ENCODE data around the gene MCEMP1. TPM values are rescaled to one million over a fixed set of nuclear protein-coding genes. Genes with fewer than 3 reads are reported as not detected.

The MCEMP1 gene
- polyA plus RNA-seq, 2 of the 4 experiments (the other 2 are of a cell fraction): 0.17 TPM; not detected in 1

- Histone ChIP-seq H3K4me2 (no peak overlapping the region), H3K4me3 (no peak overlapping the region), H3K27ac (no peak overlapping the region), H3K4me1 (no peaks in the 10 kb centered on the region), H3K9me3 (no peaks in the 10 kb centered on the region)
- 57% methylated on average over 5 of the region's 5 CpGs for WGBS (ENCODE audit: missing lambda C conversion rate)
- no peak for TF ChIP-seq RAD21 (conservative IDR thresholded peaks at IDR 0.05 in 1 of 2, IDR thresholded peaks at IDR 0.05 in 1 of 2)
- no peak for TF ChIP-seq MAFK (IDR thresholded peaks at IDR 0.05; ENCODE audit: partially characterized antibody)
- TF ChIP-seq CTCF (IDR thresholded peaks at IDR 0.05): no peak
- no peak for TF ChIP-seq CEBPB (IDR thresholded peaks at IDR 0.05)
- TF ChIP-seq ZC3H11A (IDR thresholded peaks at IDR 0.05): no peak
- TF ChIP-seq NFE2L2 (conservative IDR thresholded peaks at IDR 0.05; ENCODE audit: low read length): no peak
- no peak for TF ChIP-seq HOXB5 (CRISPR knock-in tag; IDR thresholded peaks at IDR 0.05)
- TF ChIP-seq ESRRA (IDR thresholded peaks at IDR 0.05; ENCODE audit: borderline replicate concordance, low read length): no peak
- TF ChIP-seq POLR2A (IDR thresholded peaks at IDR 0.05; ENCODE audit: low read length): no peak
- no peak for TF ChIP-seq RARB (CRISPR knock-in tag; IDR thresholded peaks at IDR 0.05)
- no peak for TF ChIP-seq FOSL2 (IDR thresholded peaks at IDR 0.05)
- TF ChIP-seq FOSL2 (CRISPR knock-in tag; IDR thresholded peaks at IDR 0.05): no peak
- TF ChIP-seq TP53 (CRISPR knock-in tag; IDR thresholded peaks at IDR 0.05): no peak
- TF ChIP-seq RNF2 (IDR thresholded peaks at IDR 0.05; ENCODE audit: borderline replicate concordance, low read depth): no peak
- no peak for TF ChIP-seq EHMT2 (IDR thresholded peaks at IDR 0.05; ENCODE audit: low read depth)
- no peak for TF ChIP-seq SMC3 (IDR thresholded peaks at IDR 0.05)
- no peak for TF ChIP-seq MYC (IDR thresholded peaks at IDR 0.05; ENCODE audit: borderline replicate concordance, low read length)
- no peak for TF ChIP-seq HDAC2 (IDR thresholded peaks at IDR 0.05)
- TF ChIP-seq E2F6 (IDR thresholded peaks at IDR 0.05; ENCODE audit: borderline replicate concordance, low read depth): no peak
- ChIA-PET CTCF (no interaction called here), POLR2A (no interaction called here)
- no peak for DNase-seq (ENCODE audit: low read depth in 1 of 2, low spot score in 1 of 2)
- no peak for FAIRE-seq
- ATAC-seq: no peak
Measured at GRCh38 chr19:7710616-7711015, 33.7 kb downstream of the MCEMP1 start.

GRCh38 chr19:7715671-7716070, 38.8 kb downstream of the MCEMP1 start:
- FAIRE-seq: no peak
- 20% methylated on average over 1 of the region's 1 CpG for WGBS (ENCODE audit: missing lambda C conversion rate)
- CTCF ChIA-PET: no interaction called here

GRCh38 chr19:7716762-7717161, 39.9 kb downstream of the MCEMP1 start:
- no peak for TF ChIP-seq RCOR1 (IDR thresholded peaks at IDR 0.05; ENCODE audit: low read depth, low read length)
- no peak for TF ChIP-seq TFCP2L1 (CRISPR knock-in tag; IDR thresholded peaks at IDR 0.05)
- no peak for TF ChIP-seq ZNF302 (CRISPR knock-in tag; IDR thresholded peaks at IDR 0.05)
- no peak for TF ChIP-seq HDAC2 (IDR thresholded peaks at IDR 0.05)
- TF ChIP-seq CBX8 (IDR thresholded peaks at IDR 0.05): no peak
- no peak for TF ChIP-seq ELK1 (IDR thresholded peaks at IDR 0.05; ENCODE audit: low read depth, low read length)
- no peak for TF ChIP-seq MYC (IDR thresholded peaks at IDR 0.05; ENCODE audit: borderline replicate concordance, low read length)
- TF ChIP-seq RNF2 (IDR thresholded peaks at IDR 0.05; ENCODE audit: borderline replicate concordance, low read depth): no peak
- no peak for TF ChIP-seq E2F6 (IDR thresholded peaks at IDR 0.05; ENCODE audit: borderline replicate concordance, low read depth)
- FAIRE-seq (no peak), ATAC-seq (no peak), DNase-seq (ENCODE audit: low read depth in 1 of 2, low spot score in 1 of 2) (no peak)
- CTCF ChIA-PET: no interaction called here
- H3K27ac ChIP-seq: no peak overlapping the region
- no peaks in the 10 kb centered on the region for H3K4me1 ChIP-seq
- POLR2A ChIA-PET: no interaction called here
- no peak overlapping the region for H3K4me2 ChIP-seq
- peaks cover 4% of the 10 kb centered on the region; the same call in 2 of the 3 replicates for H3K9me3 ChIP-seq
- 0% methylated on average over 1 of the region's 1 CpG for WGBS (ENCODE audit: missing lambda C conversion rate)
- no peak overlapping the region for H3K4me3 ChIP-seq

More at GRCh38 chr19:7715671-7716070, 38.8 kb downstream of the MCEMP1 start:
- Histone ChIP-seq H3K27ac (no peak overlapping the region), H3K4me1 (no peaks in the 10 kb centered on the region), H3K9me3 (peaks cover 4% of the 10 kb centered on the region; the same call in 2 of the 3 replicates), H3K4me2 (no peak overlapping the region), H3K4me3 (no peak overlapping the region)
- POLR2A ChIA-PET: no interaction called here
- TF ChIP-seq RAD21 (conservative IDR thresholded peaks at IDR 0.05 in 1 of 2, IDR thresholded peaks at IDR 0.05 in 1 of 2) (no peak), HEYL (CRISPR knock-in tag; IDR thresholded peaks at IDR 0.05) (no peak), ZNF302 (CRISPR knock-in tag; IDR thresholded peaks at IDR 0.05) (no peak), HES2 (IDR thresholded peaks at IDR 0.05) (no peak), CBX8 (IDR thresholded peaks at IDR 0.05) (no peak)
- DNase-seq (ENCODE audit: low read depth in 1 of 2, low spot score in 1 of 2) (no peak), ATAC-seq (no peak)
